NCI-H748 (cell line): ENCODE measurements around the gene LEFTY2.
"Not testable (repeated sequence)": the region's sequence is repeated elsewhere in the genome, so short reads cannot be mapped to it uniquely, and the experiment has no call there.

Experiments used
- DNase-seq: peaks from one replicate; lab custom pipeline; 2025; ENCODE audit not compliant: unreplicated experiment; lab: John Stamatoyannopoulos, UW

Gene LEFTY2

GRCh38 chr1:225931270-225932136 lies 9.5 kb downstream of the LEFTY2 start:
- DNase-seq = no peak

DNA sequence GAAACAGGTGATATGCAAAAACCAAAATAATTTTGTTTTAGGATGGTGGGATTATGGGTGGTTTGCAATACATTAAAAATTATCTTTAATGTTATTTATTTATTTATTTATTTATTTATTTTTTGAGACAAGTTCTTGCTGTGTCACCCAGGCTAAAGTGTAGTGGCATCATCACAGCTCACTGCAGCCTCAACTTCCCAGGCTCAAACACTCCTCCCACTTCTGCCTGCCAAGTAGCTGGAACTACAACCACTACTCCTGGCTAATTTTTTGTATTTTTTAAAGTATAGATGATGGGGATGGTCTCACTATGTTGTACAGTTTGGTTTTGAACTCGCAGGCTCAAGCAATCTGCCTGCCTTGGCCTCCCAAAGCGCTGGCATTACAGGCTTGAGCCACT lies 10.5 kb downstream of the LEFTY2 start:
- no peak for DNase-seq

DNA sequence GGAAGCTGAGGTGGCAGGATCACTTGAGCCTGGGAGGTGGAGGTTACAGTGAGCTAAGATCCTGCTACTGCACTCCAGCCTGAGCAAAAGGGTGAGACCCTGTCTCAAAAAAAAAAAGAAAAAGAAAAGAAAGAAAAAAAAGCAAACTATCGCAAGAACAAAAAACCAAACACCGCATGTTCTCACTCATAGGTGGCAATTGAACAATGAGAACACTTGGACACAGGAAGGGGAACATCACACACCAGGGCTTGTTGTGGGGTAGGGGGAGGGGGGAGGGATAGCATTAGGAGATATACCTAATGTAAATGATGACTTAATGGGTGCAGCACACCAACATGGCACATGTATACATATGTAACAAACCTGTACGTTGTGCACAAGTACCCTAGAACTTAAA lies 11.6 kb downstream of the LEFTY2 start:
- not testable (repeated sequence) for DNase-seq

DNA sequence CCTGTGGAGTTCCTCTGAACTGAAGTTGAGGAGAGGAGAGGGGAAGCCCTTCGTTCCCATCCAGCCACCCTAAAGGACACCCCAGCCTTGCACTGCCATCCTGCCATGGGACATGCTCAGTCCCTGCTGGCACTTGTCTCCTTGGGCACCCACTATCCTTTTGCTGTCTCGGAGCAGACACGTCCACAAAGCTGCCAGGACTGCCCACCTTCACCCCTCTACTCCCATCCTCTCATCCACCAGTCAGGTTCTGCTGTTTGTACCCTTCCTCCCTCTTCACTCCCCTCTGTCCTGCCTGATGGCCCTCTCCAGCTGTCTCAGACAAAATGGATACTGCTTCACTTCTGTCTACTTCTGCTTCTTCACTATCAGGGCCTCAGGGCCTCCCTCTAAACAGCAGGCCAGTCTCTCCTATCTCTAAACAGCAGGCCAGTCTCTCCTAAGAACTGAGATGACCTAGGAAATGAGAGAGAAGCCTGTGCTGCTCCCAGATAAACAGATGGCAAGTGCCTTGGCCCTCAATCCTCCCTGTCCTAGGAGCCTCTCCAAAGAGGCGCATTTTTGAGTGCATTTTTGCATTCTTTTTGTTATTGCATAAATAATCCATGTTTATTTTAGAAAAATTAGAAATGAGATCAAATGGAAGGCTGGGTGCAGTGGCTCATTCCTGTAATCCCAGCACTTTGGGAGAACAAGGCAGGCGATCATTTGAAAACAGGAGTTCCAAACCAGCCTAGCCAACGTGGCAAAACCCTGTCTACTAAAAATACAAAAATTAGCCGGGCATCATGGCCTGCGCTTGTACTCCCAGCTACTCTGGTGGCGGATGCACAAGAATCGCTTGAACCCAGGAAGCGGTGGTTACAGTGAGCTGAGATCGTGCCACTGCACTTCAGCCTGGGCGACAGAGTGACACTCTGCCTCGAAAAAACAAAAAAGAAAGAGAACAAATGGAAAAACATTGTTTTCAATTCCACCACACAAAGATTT lies 12.5 kb downstream of the LEFTY2 start:
- no peak for DNase-seq

DNA sequence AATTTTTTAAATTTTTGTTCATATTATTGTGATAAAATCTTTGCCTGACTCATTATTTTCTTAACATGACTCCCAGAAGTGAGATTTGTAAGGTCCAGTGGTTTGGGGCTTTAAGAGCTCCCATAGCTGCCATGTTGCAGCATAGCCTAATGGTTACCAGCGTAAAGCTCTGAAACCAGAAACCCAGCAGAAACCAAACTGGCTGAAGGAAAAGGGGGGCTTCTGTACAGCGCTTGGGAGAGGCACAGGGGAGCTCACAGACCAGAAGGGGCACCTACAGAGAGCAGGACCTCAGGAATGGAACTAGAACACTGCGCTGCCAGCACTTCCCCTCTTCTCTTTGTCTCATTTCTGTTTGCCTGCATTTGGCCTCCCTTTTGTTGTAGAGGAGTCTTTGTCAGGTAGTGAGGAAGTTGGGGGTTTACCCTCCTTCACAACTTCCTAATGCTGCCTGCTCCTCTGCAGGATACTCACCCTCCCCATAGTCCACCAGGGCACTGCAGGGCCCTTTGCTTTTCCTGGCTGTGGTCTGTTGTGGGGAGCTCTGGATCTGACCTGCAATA lies 14.4 kb downstream of the LEFTY2 start:
- no peak for DNase-seq

DNA sequence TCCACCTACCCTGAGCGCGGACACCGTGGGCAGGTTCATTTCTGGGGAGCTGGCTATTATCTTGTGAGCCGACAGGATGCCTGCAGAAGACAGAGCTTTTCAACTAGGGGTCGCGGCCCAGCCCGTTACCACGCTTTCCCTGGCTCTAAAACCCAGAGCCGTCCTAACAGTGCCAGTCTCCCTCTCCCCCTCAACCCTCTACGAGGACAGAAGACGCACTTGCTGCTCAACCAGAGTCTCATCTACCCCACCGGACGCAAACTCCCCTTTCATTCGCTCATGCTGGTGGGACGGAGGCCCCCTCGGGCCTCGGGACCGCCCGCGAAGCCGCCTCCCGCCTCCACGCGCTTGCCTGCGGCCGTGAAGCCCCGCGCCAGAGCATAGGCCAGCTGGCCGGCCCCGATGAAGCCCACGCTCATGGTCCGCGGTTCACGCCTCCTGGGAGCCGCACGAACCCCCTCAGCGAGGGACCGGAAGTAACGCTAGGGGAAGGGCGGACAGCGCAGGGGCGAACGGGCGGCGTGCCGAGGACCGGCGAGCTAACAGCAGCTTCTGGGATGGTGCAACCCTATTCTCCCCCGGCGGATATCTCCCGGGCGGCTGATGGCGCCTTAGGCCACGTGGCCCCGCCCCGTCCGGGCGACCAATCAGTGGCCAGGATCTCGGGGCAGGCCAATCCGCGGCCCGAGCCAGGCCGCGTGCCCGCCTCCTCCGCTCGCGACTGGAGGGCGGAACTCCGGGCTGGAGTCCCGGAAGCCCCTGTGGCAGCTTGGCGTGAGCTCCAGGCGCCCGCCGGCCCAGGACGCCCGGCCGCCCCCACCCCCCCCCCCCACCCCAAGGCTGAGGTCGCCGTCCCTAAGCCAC lies 17.1 kb downstream of the LEFTY2 start, which contains the start of gene PYCR2:
TSS of gene PYCR2 (minus strand) at position 559 of the 864 bp plus-strand sequence. CDS start at position 419, 140 bp downstream.
- peak; percentile 96 for DNase-seq

DNA sequence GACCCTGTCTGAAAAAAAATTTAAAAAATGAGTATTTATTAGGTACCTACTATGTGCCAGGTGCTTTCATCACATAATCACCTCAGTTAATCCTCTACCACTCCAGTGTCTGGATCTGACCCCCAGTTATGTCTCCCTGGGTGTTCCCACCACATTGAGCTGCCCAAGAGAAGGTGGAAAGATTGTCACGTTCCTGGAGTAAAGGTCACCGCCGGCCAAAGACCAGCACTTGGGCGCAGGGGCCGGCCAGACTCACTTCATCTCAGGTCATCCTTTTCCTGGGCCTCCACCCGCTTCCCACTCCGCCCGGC lies 17.7 kb downstream of the LEFTY2 start:
- no peak for DNase-seq

GRCh38 chr1:225921734-225922709 lies 19.0 kb downstream of the LEFTY2 start:
- peak; percentile 12 for DNase-seq

DNA sequence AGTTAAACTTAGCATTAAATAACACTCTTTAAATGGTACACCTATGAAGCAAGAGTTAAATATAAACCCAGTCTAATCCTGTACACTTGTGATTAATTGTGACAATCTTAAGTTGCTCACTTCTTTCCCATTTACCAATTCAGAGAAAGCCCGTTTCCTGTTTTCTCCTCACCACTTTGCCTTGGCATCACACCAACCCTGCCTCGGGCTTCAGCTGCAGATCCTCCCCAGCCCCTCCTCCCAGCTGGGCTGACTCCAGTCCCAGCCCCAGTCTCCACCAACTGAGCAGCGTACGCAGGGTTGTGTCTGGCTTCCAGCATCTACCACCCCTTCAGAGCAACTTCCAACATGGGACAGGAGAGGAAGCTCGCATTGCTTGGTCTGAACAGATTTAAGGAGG lies 21.1 kb downstream of the LEFTY2 start:
- DNase-seq = no peak

DNA sequence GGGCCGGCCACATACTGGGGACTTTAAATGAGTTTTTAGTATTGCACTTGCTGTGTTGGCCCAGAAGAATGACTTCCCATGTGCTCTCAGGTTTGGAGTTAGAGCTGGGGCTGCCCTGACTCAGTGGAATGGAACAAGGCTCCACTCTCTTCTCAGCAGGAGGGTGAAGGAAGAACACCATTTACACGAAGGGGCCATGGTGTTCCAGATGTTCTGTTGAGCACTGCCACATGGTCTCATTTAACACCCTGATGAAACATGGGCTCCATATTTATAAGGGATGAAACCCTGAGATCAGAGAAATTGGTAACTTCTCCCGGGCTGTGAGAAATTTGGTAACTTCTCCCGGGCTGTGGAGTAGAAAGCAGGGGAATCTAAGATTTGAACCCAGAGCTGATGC lies 22.7 kb downstream of the LEFTY2 start:
- no peak for DNase-seq

DNA sequence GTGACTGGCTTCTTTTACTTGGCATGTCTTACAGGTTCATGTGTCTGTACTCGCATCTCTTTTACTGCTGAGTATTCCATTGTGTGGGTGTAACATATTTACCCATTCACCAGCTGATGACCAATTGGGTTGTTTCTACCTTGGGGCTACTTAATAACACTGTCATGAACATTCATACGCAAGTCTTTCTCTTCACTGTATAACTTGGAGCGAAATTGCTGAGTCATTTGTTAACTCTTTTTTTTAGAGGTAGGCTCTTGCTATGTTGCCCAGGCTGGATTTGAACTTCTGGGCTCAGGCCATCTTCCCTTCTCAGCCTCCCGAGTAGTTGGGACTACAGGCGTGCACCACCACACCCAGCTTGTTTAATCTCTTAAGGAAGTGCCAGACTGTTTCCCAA lies 23.5 kb downstream of the LEFTY2 start:
- DNase-seq = no peak

DNA sequence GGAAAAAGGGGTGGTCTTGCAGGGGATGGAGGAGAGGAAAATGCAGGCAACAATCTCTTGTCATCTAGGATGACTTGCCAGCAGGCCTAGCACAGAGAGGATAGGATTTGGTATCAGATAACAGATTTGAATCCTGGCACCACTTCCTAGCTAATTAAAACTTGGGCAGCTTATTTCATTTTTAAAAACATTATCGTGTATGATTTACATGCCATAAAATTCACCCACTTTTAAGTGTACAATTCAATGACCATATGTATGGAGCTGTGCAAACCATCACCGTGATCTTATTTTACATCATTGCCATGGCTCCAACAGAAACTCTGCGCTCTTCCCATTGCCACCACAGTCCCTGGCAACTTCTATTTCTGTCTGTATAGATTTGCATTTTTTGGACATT lies 23.9 kb downstream of the LEFTY2 start:
- no peak for DNase-seq

DNA sequence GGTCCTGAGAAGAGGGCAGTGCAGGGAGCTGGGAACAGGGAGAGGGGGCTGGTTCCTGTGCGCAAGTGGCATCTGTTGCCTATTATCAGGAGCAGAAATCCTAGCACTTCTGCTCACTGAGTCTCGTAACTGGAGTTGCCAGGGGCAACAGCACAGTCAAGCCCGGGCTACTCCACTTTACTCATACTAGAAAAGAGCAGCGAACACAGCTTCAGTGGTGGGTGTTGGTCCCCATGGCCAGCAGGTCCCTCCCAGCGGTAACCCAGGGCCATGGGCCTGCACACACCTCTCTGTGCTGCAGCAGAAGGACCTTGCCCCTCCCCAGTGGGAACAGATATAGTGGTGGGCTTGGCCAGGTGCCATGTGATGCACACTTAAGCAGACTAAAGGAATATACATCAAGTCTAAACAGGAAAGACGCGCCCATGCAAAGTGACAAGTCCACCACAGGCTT lies 25.5 kb downstream of the LEFTY2 start:
- DNase-seq = peak; percentile 75

DNA sequence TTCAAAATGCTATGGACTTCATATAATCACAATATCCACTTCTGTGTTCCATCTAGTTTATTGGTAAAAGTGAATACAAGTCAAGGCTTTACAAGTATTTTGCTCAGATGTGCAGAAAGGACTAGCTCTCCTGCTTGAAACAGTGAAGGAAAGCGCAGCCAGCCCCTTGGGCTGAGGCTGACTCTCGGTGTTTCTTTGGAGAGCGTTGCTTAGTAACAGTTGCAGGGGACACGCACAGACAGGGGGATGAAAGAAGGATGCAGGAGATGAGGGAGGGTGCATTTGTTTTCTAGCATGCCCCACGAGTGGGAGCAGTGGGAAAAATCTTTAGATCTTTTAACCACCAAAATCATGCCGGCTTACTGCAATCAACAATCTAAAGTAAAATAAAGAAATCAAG lies 26.1 kb downstream of the LEFTY2 start:
- DNase-seq = peak; percentile 3

GRCh38 chr1:225914391-225914790 lies 26.6 kb downstream of the LEFTY2 start:
- DNase-seq = no peak

- DNase-seq = no peak
Measured at GRCh38 chr1:225911191-225912130, 29.6 kb downstream of the LEFTY2 start.

- DNase-seq = peak; percentile 34
Measured at GRCh38 chr1:225909477-225909876, 31.5 kb downstream of the LEFTY2 start.

GRCh38 chr1:225908773-225909172 lies 32.2 kb downstream of the LEFTY2 start:
- DNase-seq = peak; percentile 93
